Subcutaneous abdominal adipose tissue (tissue), 5 donors: ENCODE results near the gene FLOT1.

Experiments used
- H3K27ac ChIP-seq: one replicate; pipeline ENCODE4 v1.7.0; 2013; ENCODE audit warnings: low read depth, mild to moderate bottlenecking, inconsistent platforms, low read length, moderate library complexity
- H3K27me3 ChIP-seq, 5 donors: one replicate each; pipeline ENCODE4 v1.7.0; 2013; ENCODE audit warnings: low read length in 5 of 5, inconsistent platforms in 1 of 5; ENCODE audit not compliant: control insufficient read depth in 5 of 5, insufficient read depth in 4 of 5
- H3K36me3 ChIP-seq, 5 donors: one replicate each; pipeline ENCODE4 v1.7.0; 2013; ENCODE audit warnings: low read length in 5 of 5; ENCODE audit not compliant: control insufficient read depth in 5 of 5, insufficient read depth in 5 of 5
- H3K4me1 ChIP-seq, 5 donors: one replicate each; pipeline ENCODE4 v1.7.0; 2013; ENCODE audit warnings: low read length in 5 of 5, mild to moderate bottlenecking in 3 of 5, moderate library complexity in 1 of 5; ENCODE audit not compliant: control insufficient read depth in 5 of 5, insufficient read depth in 5 of 5
- H3K4me3 ChIP-seq, 5 donors: one replicate each; pipeline ENCODE4 v1.7.0; 2013; ENCODE audit warnings: low read length in 5 of 5, low read depth in 1 of 5
- H3K9ac ChIP-seq, 5 donors: one replicate each; pipeline ENCODE4 v1.7.0; 2013; ENCODE audit warnings: low read length in 5 of 5, mild to moderate bottlenecking in 4 of 5, moderate library complexity in 3 of 5
- H3K9me3 ChIP-seq, 5 donors: one replicate each; pipeline ENCODE4 v1.7.0; 2013; ENCODE audit warnings: low read length in 5 of 5; ENCODE audit not compliant: control insufficient read depth in 5 of 5
- donor health status: healthy.
- donor health status: healthy.
- donor health status: healthy.
- donor health status: healthy.
- donor health status: healthy.

FLOT1 gene

DNA sequence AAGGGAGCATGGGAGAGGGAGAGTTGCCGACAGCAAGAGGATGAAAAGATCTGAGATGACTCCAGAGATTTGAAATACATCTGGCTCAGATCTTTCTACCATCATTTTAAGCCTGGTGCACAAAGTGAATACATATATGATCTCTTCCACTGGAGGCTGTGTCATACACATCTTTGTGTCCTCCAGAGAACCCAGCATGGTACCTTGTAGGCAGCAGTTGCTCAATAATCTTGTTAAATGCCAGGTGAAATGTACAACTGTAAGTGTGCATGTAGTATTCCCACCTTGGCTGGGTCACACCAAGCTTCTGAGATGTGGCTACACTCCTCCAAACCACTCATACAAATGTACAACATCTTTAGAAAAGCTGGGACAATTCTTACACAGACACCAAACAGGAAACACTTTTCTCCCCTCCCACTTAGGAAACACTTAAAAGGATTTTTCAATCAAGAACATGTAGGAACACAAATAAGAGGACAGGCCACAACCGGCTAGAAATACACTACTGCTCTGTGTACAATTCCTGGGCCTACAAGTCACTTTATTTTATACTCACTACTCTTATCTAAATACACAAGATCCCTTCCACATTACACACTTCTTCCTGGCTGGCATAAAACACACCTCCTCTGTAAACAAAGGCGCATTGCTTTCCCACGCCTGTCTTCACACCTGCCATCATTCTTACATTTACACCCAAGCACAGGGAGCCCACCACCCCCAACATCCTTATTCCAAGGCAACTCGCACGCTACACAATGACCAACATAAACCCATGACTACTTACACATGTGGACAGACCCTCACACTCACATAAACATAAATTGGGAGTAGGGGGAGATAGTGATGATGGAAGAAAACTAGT lies 5.6 kb upstream of the FLOT1 start:
- no peak overlapping the region for H3K9ac ChIP-seq
- H3K36me3 ChIP-seq: no peaks in the 10 kb centered on the region
- H3K4me3 ChIP-seq: no peak overlapping the region
- H3K4me1 ChIP-seq: peaks cover 6 to 51% (median 43%) of the 10 kb centered on the region in 5 donors
- H3K9me3 ChIP-seq: no peaks in the 10 kb centered on the region
- H3K27ac ChIP-seq: no peak overlapping the region
- no peaks in the 10 kb centered on the region for H3K27me3 ChIP-seq

GRCh38 chr6:30747300-30747687 lies 4.8 kb upstream of the FLOT1 start:
- H3K4me1 ChIP-seq: peaks cover 9 to 48% (median 37%) of the 10 kb centered on the region in 5 donors
- no peak overlapping the region for H3K27ac ChIP-seq
- no peak overlapping the region for H3K9ac ChIP-seq
- no peaks in the 10 kb centered on the region for H3K27me3 ChIP-seq
- no peaks in the 10 kb centered on the region for H3K9me3 ChIP-seq
- H3K36me3 ChIP-seq: no peaks in the 10 kb centered on the region
- no peak overlapping the region for H3K4me3 ChIP-seq

GRCh38 chr6:30744054-30744805 lies 1.7 kb upstream of the FLOT1 start, which contains the start of gene IER3:
Gene IER3, minus strand, starts transcription at chr6:30744547. Its CDS starts 29 bp downstream, at chr6:30744518.
- H3K27ac ChIP-seq: peak within 1 kb of the TSS; percentile 89
- peaks cover 12 to 63% (median 41%) of the 10 kb centered on the region in 5 donors for H3K4me1 ChIP-seq
- H3K9me3 ChIP-seq: no peaks in the 10 kb centered on the region
- peak within 1 kb of the TSS; percentile 83 to 94 (median 90) for H3K4me3 ChIP-seq
- H3K27me3 ChIP-seq: no peaks in the 10 kb centered on the region
- peaks cover 0 to 20% (median 15%) of the 10 kb centered on the region in 5 donors for H3K36me3 ChIP-seq
- H3K9ac ChIP-seq: peak within 1 kb of the TSS; percentile 52 to 93 (median 79)

GRCh38 chr6:30743099-30744053 lies 889 bp upstream of the FLOT1 start:
- Histone ChIP-seq H3K9ac (peak overlapping the region; percentile 52 to 93 (median 79)), H3K4me3 (peak overlapping the region; percentile 83 to 94 (median 90)), H3K4me1 (peaks cover 15 to 60% (median 34%) of the 10 kb centered on the region in 5 donors), H3K27me3 (no peaks in the 10 kb centered on the region), H3K9me3 (no peaks in the 10 kb centered on the region), H3K36me3 (peaks cover 6 to 28% (median 24%) of the 10 kb centered on the region in 5 donors), H3K27ac (peak overlapping the region; percentile 89)

DNA sequence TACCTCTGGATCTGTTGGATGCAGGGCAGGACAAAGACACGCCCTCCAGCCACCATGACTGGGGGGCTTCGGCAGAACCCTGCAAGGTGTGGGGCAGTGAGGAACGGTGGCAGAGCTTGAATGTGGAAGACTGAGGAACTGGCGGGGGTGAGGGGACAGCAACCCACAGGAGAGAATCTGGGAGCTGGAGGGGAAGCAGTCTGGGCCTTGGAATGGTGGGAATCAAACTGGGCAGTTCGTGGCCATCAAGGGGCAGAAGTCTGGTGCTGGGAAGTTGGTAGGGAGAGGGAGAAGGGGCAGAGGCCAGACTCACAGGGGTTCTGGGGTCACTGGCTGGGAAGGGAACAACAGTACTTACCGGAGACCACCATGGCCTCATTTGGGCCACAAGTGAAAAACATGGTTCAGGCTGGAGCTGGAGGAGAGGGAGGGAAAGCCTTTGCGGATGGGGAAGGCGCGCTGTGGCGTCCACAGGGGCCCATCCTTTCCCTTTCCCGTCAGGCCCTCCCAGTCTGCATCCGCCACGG lies 635 bp downstream of the FLOT1 start:
- peaks cover 18 to 64% (median 41%) of the 10 kb centered on the region in 5 donors for H3K4me1 ChIP-seq
- H3K36me3 ChIP-seq: peaks cover 15 to 43% (median 34%) of the 10 kb centered on the region in 5 donors
- peak overlapping the region; percentile 87 to 94 (median 90) for H3K4me3 ChIP-seq
- no peaks in the 10 kb centered on the region for H3K27me3 ChIP-seq
- peak overlapping the region; percentile 77 to 90 (median 87) for H3K9ac ChIP-seq
- peak overlapping the region; percentile 89 for H3K27ac ChIP-seq
- H3K9me3 ChIP-seq: no peaks in the 10 kb centered on the region

DNA sequence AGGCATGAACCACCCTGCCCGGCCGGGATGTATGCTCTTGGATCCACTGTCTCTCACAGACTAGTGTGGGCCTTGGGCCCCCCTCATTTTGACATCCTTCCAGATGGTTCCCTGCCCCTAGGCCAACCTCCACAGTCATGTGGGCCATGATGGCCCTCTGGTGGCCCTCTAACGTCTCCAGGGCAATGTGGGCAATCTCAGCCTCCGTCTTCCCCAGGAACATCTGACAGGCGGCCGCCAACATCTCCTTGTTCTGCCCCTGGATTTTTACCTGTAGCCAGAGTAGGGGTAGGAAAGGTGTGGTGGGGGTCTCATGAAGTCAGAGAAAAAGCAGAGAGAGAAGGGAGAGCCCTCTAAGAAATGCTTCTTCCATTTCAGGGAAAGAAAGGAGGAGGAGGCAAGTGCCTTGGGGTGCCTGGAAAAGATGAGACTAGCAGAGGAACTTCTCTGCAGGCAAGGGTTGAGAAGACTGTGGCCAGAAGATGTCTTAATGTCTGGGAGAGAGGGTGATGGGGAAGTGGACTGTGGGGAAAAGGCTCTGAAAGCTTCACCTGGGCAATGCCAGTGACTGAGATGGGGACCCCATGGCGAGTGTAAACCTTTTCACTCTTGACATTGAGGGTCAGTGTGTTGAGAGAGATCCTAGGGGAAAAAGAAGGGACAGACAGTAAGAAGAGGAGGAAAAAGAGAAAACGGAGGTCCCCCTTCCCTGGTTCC lies 1.3 kb downstream of the FLOT1 start:
- Histone ChIP-seq H3K9me3 (no peaks in the 10 kb centered on the region), H3K4me1 (peaks cover 18 to 68% (median 43%) of the 10 kb centered on the region in 5 donors), H3K4me3 (peak overlapping the region; percentile 87 to 94 (median 90)), H3K27me3 (no peaks in the 10 kb centered on the region), H3K36me3 (peaks cover 15 to 46% (median 35%) of the 10 kb centered on the region in 5 donors), H3K9ac (peak overlapping the region; percentile 77 to 90 (median 87)), H3K27ac (peak overlapping the region; percentile 89)

DNA sequence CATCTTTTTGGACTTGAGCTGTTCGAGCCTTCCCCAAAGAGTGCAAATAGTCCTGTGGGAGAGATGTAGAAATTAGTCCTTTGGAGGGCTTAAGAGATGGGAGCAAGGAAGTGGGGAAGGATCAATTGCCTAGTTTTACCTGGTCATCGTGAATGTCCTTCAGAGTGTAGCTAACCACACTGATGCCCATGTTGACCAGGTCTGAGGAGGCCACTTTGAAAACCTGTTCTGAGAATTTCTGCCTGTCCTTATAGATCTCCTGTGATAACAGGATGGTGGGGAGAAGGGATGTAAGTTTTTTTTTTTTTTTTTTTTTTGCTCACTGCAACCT lies 2.0 kb downstream of the FLOT1 start:
- H3K4me1 ChIP-seq: peaks cover 18 to 71% (median 43%) of the 10 kb centered on the region in 5 donors
- H3K9ac ChIP-seq: no peak overlapping the region
- peak overlapping the region; percentile 89 for H3K27ac ChIP-seq
- H3K9me3 ChIP-seq: no peaks in the 10 kb centered on the region
- H3K27me3 ChIP-seq: no peaks in the 10 kb centered on the region
- no peak overlapping the region for H3K4me3 ChIP-seq
- peaks cover 15 to 53% (median 42%) of the 10 kb centered on the region in 5 donors for H3K36me3 ChIP-seq

DNA sequence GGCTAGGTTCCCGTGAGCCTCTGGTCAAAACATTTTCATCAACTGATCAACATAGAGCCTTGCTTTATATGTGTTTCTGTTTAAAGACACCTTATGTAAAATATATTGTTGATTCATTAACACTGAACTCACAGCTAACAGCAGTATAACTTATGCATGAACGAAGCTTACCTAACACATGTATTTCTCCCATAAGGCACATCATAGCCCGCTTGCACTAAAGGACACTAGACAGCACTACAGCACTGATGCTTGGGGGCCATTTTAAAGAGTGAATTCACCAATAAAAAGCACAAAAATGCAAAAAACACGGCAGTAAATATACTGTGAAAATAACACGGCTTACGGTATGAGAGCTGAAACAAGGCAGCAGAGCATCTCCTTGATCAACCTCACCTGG lies 4.0 kb downstream of the FLOT1 start:
- Histone ChIP-seq H3K4me3 (no peak overlapping the region), H3K27ac (no peak overlapping the region), H3K9me3 (no peaks in the 10 kb centered on the region), H3K4me1 (peaks cover 17 to 55% (median 29%) of the 10 kb centered on the region in 5 donors), H3K36me3 (peaks cover 15 to 72% (median 56%) of the 10 kb centered on the region in 5 donors), H3K9ac (no peak overlapping the region), H3K27me3 (no peaks in the 10 kb centered on the region)
